ENCODE data around the gene WDR83.

GRCh38 chr19:12626958-12627357, 39.6 kb upstream of the WDR83 start:
- TF ChIP-seq REST (IDR thresholded peaks at IDR 0.05) (no peak), JUN (IDR thresholded peaks at IDR 0.05) (no peak), POLR2A (IDR thresholded peaks at IDR 0.05; ENCODE audit: low read length) (no peak)
- TF ChIP-seq, protein P1, sequence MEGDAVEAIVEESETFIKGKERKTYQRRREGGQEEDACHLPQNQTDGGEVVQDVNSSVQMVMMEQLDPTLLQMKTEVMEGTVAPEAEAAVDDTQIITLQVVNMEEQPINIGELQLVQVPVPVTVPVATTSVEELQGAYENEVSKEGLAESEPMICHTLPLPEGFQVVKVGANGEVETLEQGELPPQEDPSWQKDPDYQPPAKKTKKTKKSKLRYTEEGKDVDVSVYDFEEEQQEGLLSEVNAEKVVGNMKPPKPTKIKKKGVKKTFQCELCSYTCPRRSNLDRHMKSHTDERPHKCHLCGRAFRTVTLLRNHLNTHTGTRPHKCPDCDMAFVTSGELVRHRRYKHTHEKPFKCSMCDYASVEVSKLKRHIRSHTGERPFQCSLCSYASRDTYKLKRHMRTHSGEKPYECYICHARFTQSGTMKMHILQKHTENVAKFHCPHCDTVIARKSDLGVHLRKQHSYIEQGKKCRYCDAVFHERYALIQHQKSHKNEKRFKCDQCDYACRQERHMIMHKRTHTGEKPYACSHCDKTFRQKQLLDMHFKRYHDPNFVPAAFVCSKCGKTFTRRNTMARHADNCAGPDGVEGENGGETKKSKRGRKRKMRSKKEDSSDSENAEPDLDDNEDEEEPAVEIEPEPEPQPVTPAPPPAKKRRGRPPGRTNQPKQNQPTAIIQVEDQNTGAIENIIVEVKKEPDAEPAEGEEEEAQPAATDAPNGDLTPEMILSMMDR (IDR thresholded peaks at IDR 0.05): no peak
